Smooth muscle cell of the brain vasculature (primary cell): ENCODE data around the gene GLS.
"Not testable (repeated sequence)": the region's sequence is repeated elsewhere in the genome, so short reads cannot be mapped to it uniquely, and the experiment has no call there.

ENCODE experiments used
- DNase-seq: peaks from one replicate; pipeline ENCODE4 v3.0.0-alpha.2; 2012; ENCODE audit warnings: low read depth, low spot score

GLS gene

DNA sequence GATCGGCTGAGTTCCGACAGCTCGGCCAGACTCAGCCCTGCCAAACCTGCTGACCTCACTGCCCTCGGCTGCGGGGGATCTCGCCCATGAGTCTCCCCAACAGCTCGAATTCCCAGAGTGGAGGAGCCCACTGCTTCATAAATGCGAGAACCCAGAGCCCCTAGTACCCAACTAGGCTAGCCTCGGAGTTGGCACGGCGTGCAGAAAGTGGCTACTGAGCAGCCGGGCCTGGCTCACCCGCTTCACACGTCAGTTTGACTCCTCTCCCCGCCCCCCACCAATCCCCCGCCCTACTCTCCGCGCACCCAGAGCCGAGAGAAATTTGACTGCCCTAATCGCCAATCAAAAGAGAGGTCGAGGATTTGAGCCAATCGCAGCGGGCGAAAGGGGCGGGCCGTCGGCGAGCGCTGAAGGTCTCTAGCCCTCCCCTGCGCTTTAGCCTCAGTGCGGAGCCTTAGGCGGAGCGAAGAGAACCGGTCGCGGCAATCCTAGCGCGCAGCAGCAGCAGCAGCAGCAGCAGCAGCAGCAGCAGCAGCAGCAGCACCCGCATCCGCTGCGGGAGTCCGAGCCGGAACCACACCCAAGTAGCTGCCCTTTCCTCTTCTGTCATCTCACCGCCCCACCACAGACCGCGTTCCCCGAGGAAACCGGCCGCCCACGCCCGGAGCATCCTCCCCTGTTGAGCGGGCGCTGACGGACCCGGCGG is at the start of gene GLS:
GLS (plus strand) TSS at position 444 of the 706 bp plus-strand sequence. CDS start 264 bp downstream, outside the sequence.
- DNase-seq, result peak; percentile 94

DNA sequence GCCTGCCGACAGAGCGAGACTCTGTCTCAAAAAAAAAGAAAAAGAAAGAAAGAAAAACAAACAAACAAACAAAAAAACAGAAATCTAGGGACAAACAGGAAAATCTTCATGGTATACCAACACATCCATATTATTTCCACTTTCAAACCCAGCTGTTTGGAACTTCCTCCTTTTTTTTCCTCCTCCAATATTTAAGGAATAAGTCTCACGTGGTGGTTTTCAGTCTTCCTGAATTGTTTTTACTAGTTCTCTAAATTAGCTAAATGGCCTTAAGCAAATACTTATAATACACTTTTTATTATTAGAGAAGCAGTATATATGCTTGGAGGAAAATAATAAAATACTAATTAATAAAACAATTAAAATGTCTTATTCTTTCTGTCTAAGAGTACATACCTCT is 48.7 kb upstream of the GLS start:
- DNase-seq, result no peak

DNA sequence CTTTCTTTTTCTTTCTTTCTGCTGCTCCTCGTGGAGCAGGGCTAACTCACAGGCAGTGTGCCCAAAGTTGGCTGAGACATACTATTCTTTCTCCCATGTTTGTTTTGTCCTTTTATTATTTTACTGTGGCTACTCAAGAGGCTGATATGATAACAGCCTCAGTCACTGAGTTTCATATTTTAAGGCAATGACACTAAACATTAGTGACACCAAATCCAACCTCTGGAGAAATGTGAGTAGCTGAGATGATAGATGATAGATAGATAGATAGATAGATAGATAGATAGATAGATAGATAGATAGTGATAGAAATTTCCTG is 45.8 kb upstream of the GLS start:
- DNase-seq, result no peak

DNA sequence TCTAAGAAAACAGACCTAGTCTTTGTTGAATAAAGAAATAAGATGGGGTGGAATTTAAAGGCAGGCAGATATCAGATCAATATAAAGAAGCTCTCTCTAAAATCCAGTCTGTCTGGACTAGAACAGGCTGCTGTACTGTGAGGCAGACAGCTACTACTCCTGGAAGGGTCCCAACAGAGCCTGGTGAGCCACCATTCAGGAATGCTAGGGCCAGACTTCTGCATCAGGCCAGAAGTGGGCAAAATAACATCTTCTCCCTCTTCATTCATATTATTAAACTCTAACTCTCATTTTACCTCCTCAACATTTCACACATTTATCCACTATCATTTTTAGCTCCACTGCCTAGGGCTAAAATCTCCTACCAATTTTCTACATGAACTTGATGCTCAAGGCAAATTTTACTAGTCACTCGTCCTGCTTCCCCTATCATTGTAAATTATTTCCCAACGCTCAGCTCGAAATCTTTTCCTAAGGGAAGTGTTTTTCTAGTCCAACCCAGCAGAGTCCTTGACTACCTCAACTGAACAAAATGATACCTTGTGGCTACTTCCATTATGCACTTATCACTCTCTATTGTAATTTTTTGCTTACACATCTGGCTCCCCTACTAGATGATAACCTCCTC is 45.2 kb upstream of the GLS start:
- peak; percentile 50 for DNase-seq

DNA sequence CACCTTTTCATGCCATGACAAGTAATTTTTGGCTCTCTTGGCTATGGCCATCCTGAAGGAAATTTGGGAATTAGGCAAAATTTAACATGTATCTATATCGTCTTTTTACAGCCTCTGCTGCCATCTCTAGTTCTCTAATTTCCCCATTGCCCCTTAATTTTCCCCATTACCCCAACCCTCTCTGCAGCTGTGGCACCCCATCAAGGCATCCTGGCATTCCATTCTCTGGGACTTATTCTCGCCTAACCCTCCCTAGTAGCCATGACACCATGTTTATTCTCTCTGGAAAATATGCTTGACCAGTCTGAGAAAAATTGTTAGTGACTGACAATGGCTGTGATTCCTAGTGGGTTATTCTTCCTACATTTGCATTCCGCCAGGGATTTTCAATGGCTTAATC is 43.9 kb upstream of the GLS start:
- DNase-seq, result no peak

DNA sequence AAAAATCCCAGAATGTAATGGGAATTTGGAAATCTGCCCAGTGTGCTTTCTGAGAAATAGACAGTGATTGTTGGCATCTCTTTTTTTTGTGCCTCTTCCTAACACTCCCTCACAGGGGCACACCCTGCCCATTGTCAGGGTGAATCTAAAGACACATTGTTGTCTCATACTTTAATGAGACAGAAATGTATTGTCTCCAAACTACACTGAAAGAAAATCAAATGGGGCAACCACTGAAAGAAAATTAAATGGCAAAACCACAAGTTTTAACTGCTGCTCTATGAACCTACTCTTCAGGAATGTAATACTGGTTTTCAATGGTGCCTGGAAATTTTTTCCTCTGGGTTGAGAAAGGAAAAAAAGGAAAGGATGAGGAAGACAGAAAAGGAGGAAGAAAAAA is 43.2 kb upstream of the GLS start:
- no peak for DNase-seq

DNA sequence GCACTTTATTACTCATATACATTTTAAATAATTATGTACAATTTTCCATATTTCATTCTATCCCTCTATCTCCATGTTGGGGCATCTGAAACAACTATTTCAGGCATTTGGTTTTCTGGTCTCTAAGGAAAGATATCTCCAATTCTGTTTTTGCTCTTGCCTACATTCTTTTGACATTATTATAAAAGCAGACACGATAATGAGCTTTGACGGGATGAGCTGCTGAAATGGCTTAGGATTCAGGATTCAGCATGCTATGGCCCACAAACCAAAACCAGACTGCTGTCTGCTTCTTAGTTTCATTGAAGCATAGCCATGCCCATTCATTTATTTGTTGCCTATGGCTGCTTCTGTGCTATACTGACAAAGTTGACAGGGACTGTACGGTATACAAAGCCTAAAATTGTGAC is 42.7 kb upstream of the GLS start:
- DNase-seq, result no peak

DNA sequence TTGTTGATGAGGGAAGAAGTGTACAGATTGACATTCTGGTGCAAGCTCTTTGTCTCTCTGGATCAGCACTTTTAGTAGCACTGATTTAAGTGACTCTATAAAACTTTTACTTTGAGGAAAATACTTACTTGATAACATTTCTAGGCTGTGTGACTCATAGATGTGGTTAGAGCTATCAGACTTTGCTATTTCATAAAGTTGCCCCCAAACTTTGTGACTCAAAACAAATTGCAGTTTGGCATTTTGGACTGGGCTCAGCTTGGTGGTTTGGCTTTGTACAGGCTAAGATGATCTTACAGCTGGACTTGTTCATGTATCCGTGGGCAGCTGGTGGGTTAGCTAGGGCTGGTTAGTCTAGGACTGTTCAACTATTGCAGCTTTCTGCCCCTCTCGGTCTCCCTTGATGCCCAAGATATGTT is 42.1 kb upstream of the GLS start:
- DNase-seq, result no peak

DNA sequence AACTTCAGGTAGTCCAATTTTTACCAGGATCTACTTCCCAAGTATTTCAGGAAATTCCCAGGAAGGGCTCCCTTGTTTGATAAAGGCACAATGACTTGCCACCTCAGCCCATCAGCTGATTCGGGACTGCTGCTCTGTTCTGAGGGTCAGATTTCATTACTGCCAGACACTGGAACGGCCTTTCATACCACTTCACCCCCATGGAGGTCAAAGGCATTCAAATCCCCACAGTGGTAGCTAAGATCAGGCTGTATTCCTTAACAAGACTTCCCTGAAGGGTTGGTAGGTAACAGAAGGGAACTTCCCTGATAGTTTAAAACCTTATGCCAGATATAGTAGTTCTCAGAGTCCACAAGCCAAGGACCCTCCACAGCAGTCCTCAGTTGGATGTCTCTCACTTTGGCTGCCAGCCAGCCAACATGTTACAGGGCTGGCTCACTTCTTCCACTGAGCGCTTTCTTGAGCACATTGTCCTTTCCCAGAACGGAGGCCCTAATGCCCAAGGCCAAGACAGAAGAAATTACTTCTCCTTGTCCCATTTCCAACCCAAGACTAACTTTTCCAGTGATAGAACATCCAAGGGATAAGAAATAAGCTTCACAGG is 40.0 kb upstream of the GLS start:
- DNase-seq, result no peak

DNA sequence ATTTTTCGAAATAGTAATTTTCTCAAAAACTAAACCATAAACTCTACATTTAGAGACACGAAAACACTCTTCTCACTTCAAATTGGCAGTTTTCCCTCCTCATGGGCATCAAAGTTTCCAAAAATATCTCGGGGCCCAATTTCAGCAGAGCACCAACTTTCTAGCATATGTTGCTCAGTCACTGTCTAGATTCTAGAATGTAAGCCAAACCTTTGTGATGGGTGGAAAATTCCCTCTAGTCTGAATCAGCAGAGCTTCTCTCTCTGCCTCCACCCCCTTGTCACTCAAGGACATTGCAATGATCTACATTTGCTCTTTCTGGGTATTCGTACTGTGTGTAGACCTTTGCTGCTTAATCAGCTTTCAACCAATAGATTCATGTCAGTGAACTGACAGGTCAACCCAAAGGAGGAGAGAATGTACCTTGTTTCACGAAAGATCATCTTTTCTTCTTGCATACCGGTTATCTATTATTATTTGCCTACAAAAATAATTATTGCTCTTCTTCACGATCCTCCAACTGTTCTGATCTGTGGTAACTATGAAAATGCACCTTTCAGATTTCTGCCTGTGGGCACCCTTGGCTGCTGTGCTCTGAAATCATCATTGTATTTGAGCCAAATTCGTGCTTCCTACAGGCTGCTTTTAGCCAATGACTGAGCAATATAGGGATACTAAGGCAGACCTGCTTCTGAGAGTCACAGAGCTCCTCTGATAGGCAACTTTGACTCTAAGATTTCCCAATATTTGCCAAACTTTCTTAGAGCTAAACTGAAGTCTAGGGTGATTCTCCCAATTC is 38.7 kb upstream of the GLS start:
- no peak for DNase-seq

DNA sequence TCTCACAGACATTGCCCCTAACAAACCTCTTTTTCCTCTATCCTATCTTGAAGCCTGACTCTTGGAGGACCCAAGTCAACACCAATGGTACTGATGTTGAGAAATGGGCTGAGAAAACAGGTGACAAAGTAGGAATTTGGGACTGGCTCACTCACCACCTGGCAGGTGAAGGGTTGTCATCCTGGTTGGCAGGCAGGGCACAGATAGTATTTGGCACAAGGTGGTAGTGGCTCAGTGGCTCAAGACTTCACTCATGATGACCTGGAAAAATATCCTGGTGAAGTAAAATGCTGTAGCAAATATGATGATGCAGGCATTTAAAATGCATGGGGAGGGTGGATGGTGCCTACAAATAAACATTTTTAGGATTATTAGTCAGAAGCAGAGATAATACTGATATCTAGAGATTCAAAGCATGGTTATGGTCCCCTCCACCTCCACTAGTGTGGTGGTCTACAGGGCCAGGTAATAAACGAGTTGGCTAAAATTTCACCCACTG is 38.0 kb upstream of the GLS start:
- no peak for DNase-seq

DNA sequence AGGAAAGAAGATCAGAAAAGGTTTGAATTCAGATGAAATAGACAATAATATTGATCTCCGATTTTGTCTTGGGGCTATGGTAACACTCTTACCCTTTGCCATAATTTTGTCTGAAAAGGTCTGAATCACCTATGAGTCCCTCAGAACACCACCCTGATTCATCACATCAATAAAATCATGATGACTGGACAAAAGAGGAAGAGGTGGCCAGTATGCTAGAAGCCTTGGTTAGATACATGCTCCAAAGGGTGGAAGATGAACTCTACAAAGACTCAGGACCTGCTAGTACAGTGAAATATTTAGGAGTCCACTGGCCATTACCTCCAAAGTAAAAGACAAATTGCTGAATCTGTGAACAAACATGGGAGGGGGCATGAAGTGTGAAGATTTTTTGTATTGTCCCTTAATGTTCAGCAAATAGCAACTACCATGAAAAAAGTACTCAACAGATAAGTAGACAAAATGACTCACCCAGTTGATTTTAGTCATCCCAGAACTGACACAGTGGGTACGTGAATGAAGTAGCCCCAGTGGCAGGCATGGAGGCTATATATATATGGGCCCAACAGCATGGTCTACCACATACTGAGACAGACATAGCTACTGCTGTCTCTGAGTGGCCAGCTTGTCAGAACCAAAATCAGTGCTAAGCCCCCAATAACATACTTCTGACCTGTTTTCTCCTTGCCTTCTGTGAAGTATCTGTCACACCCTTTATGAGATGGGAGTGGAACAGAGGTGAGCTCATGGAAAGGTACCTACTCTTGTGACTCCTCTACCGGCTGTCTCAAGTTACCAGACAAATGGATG is 36.5 kb upstream of the GLS start:
- no peak for DNase-seq

DNA sequence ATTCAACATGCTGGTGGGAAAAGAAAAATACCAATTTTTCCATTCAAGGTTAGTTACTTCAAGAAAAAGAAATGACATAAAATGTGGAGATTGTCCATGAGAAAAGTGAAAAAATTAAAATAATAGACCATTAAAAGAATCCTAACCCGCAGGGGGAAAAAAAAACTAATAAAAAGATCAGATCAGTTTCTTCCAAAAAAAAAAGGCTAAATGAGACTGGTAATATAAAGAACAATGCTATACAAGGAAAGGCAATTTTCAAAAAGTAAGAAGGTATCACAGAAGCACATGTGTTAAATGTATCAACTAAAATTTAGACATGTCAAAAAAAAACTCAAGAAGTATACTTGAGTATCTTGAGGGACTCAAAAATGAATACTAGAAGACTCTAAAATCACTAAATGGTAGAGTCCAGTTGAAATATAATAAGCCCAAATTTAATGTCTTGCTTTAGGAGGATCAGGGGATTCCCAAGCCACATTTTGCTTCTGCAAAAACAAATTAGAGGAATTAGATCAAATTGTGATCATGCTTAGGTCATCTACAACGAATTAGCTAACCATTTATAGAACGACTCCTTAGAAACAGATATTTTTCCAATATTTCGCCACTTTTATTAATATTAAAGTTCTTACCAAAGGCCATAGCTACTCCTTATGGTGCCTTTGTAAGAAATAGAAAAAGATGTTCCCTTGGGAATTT is 35.8 kb upstream of the GLS start:
- DNase-seq, result no peak

DNA sequence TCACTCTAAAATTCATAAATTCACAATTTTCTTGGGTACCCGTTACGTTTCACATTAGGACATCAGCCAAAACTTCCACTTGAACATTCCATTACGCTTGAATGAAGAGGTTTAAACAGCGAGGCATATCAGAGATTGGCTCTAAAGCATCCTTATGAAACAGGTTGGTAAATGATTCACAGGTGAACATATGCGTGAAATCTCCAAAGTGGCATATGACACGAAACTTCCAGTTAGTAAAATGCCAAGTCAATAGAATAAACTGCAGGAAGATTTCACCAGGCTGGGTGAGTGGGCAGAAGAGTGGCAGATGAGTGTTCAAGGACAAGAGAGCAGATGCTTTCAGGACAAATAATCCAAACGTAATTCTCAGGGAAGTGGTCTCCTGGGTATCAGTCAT is 33.9 kb upstream of the GLS start:
- DNase-seq, result no peak

DNA sequence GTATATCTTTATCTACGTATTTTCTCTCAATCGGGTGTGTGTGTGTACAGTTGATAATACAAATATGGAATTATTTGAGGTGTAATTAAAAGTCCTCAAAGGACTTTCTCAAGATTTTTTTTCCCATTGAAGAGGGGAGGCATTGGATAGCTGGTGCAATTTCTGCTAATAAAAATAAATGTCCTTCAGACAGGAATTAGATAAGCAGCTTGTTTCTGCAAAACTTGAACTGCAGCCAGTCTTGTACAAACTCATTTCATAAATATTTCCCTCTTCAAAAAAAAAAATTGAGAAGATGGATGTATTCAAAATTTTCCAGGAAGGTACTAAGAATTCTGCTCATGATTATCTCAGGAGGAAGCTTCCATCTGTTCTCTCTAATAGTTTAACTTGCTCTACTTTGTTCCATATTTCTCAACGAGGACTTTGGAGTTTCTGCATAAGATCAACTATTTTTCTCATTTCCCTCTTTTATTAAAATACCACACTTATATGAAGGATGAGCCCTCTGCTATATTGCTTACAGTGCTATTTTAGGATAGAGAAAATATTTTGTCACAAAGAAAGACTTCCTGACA is 33.0 kb upstream of the GLS start:
- DNase-seq, result no peak

DNA sequence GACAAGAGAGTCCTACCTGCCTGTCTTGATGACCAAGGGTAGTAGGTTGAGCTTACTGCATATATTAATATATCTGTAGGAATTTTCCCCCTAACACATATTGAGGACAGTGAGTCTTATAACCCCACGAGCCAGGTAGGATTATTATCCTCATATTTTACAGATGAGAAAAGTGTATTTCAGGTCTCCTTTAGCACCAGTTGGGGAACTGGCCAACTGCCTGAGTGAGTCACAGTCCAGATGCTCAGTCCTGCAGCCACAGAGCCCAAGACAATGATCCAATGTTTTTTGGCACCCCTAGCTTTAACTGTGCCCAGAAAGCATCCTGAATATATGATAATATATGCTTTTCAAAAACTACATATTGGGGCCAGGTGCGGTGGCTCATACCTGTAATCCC is 30.8 kb upstream of the GLS start:
- no peak for DNase-seq

DNA sequence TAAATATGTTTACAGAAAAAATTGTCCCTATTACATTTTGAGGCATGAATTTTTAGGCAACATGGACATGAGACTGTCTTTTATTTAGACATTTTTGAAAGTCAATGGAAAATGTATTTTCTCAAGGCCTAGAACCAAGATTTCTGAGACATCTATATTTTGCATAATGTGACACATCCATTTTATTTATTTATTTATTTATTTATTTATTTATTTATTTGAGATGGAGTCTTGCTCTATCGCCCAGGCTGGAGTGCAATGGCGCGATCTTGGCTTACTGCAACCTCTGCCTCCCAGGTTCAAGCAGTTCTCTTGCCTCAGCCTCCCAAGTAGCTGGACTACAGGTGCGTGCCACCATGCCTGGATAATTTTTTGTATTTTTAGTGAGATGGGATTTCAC is 27.6 kb upstream of the GLS start:
- not testable (repeated sequence) for DNase-seq

DNA sequence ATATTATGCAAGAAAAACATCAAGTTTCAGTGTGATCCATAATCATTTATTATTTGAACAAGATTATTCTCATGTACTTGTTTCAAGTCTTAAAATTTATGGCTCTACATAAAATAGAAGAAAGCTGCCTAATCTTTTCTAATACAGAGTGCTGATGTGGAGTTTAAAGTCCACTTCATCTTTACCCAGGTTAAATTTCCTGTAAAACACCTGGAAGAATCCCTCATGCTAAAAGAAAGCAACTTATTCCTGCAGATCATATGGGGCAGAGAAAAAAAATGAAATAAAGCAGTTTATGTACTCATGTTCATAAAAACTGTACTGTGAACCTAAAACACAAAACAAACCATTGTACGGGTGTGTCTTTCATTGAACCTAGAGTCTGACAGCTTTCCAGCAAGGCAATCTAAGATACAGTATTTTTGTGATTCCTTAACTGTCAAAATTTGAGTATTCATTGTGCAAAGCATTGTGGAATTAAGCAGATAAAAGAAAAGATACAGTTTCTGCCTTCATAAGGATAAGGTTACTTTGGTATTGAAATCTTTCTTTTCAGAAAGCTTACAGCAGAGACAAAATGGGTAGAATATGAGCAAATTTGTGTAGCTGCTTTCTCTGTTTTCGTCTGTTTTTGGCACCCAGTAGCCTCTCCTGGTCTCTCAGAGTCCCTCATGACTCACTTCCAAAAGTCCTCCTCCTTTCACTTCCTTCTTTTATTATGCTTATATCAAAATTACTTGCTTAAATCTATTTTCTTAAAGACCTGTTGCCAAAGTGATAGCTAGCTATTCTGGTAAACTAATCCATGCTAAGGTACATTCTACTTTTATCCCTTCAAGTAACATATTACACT is 26.9 kb upstream of the GLS start:
- no peak for DNase-seq

DNA sequence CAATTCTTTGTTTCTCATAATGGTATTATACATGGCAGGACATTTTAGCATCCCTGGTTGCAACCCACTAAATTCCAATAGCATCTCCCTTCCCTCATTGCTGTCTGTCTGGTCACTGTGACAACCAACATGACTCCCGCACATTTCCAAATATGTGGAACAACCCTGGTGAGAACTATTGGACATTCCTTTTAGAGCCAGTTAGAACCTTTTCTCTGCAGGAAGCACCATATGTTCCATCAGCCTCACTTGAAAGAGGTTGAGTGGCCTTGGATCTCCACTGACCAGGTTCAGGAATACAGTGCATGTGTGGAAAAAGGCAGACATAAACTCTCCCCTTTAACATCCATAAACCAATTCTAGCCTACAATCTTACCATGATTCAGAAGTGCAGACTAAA is 25.9 kb upstream of the GLS start:
- DNase-seq, result no peak

DNA sequence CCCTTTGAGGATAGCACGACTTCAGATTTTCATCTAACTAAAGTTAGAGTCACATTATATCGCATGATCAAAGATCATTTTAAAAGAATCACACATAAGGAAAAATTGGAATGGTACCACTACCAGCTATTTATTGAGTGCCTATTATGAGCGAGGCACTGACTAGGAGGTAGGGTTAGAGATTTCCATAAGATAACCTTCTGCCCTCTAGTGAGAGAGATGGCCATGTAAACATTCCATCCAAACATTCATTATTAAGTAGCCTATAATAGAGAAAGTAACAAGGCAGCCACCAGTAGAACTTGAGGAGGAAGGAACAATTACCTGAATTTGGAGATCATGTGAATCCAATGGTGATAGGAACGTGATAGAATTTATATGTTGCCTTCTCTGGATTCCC is 25.4 kb upstream of the GLS start:
- no peak for DNase-seq
